Psoas muscle (tissue), 8 donors: ENCODE results near the gene UQCR11. TPM values are rescaled to one million over a fixed set of nuclear protein-coding genes. Genes with fewer than 3 reads are reported as not detected.

Source experiments
- ATAC-seq, 4 donors: fragments of 200-7000 bp; cut with Tn5 transposase; one replicate each; pipeline ENCODE4 v1.9.1; 2020; ENCODE audit warnings: moderate library complexity in 3 of 4, mild to moderate bottlenecking in 2 of 4
- DNase-seq, 2 donors: peaks; one replicate each; pipeline ENCODE4 v3.0.0-alpha.2; 2020
- H3K27ac ChIP-seq: fragments of 200-600 bp; one replicate; pipeline ENCODE4 v1.8.0; 2022
- H3K27me3 ChIP-seq, 3 donors: fragments of 200-600 bp in 1 of 3; one replicate each; pipeline versions ENCODE4 v1.6.1 to v1.8.0; 2013 to 2022; ENCODE audit warnings: low read length in 2 of 3, mild to moderate bottlenecking in 2 of 3, moderate library complexity in 1 of 3; ENCODE audit not compliant: insufficient read depth in 3 of 3
- H3K36me3 ChIP-seq, 2 donors: fragments of 200-600 bp in 1 of 2; one replicate each; pipeline versions ENCODE4 v1.6.1 to v1.8.0; 2013 to 2022; ENCODE audit warnings: low read depth in 1 of 2, mild to moderate bottlenecking in 1 of 2, moderate library complexity in 1 of 2; ENCODE audit not compliant: insufficient read depth in 1 of 2
- H3K4me1 ChIP-seq: fragments of 200-600 bp; one replicate; pipeline ENCODE4 v1.8.0; 2022
- H3K4me3 ChIP-seq: fragments of 200-600 bp; one replicate; pipeline ENCODE4 v1.8.0; 2022; ENCODE audit warnings: mild to moderate bottlenecking
- H3K9me3 ChIP-seq: fragments of 200-600 bp; one replicate; pipeline ENCODE4 v1.8.0; 2022
- WGBS, 3 donors: extraction: QIAGEN DNeasy Blood & Tissue Kit; methylation state at CpG; one replicate each; pipeline versions ENCODE4 v1.1.6 to v1.1.7; 2013; 5-methylcytosine and 5-hydroxymethylcytosine counted together
- intact Hi-C, 2 donors: fragments of 100-400 bp; cut with DNase I; formaldehyde crosslinking; loops; one replicate each; pipeline versions ENCODE4 v1.11.0 to v1.14.2; 2022
- polyA plus RNA-seq, 3 donors: library from polyadenylated mRNA; stranded (reverse); fragments of 200-250 nt; gene quantifications; one replicate each; pipeline ENCODE4 v1.2.3, GENCODE V29; 2013
- total RNA-seq, 4 donors: library from RNA; stranded (reverse); fragmentation: NEBNext Ultra II Directional in 2 of 4; extraction: Animal tissue kit (Norgen Biotek cat#: 25700) in 2 of 4; gene quantifications; one replicate each; pipeline versions ENCODE4 v1.2.1 to v1.2.4, GENCODE V29; 2021 to 2023
- TF ChIP-seq, protein P1 (sequence below): fragments of 200-600 bp; IDR thresholded peaks from one replicate; pipeline ENCODE4 v1.8.0; 2022; ENCODE audit warnings: antibody characterized with exemption
- donor health status: healthy with polysubstance abuse.
- donor health status: DM: no; HTN: no; CAD: no; lungs with moderate emphysema.
- donor health status: Bipolar disorder and iron deficiency.
- donor health status: healthy.
- donor health status: DM: yes; HTN: yes; CAD: no.
- donor health status: DM: no; HTN: no; CAD: no.
- donor health status: DM: no; HTN: no; CAD: no.
- donor health status: DM: yes; HTN: yes; CAD: no.

UQCR11 gene
- total and polyA plus RNA-seq, 7 donors, result 320 to 534 (median 408) TPM

- H3K9me3 ChIP-seq, result no peaks in the 10 kb centered on the region
- no peak for DNase-seq
- intact Hi-C loops, result no loop called here
- ATAC-seq, result no peak
- no peak overlapping the region for H3K27ac ChIP-seq
- WGBS, 3 donors, result 73 to 86% (median 76%) methylated on average over 4 of the region's 4 CpGs
- no peaks in the 10 kb centered on the region for H3K27me3 ChIP-seq
- no peak overlapping the region for H3K4me3 ChIP-seq
- TF ChIP-seq, protein P1, sequence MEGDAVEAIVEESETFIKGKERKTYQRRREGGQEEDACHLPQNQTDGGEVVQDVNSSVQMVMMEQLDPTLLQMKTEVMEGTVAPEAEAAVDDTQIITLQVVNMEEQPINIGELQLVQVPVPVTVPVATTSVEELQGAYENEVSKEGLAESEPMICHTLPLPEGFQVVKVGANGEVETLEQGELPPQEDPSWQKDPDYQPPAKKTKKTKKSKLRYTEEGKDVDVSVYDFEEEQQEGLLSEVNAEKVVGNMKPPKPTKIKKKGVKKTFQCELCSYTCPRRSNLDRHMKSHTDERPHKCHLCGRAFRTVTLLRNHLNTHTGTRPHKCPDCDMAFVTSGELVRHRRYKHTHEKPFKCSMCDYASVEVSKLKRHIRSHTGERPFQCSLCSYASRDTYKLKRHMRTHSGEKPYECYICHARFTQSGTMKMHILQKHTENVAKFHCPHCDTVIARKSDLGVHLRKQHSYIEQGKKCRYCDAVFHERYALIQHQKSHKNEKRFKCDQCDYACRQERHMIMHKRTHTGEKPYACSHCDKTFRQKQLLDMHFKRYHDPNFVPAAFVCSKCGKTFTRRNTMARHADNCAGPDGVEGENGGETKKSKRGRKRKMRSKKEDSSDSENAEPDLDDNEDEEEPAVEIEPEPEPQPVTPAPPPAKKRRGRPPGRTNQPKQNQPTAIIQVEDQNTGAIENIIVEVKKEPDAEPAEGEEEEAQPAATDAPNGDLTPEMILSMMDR, result no peak
- H3K36me3 ChIP-seq, result peaks cover 0 to 61% of the 10 kb centered on the region in 2 donors
- H3K4me1 ChIP-seq, result no peaks in the 10 kb centered on the region
Observed at GRCh38 chr19:1616875-1617274, 11.6 kb upstream of the UQCR11 start.

GRCh38 chr19:1616396-1616795 lies 11.1 kb upstream of the UQCR11 start:
- H3K4me3 ChIP-seq, result no peak overlapping the region
- 78 to 90% (median 81%) methylated on average over 8 of the region's 8 CpGs for WGBS, 3 donors
- H3K9me3 ChIP-seq, result no peaks in the 10 kb centered on the region
- intact Hi-C loops, result no loop called here
- H3K27ac ChIP-seq, result no peak overlapping the region
- peaks cover 2 to 60% of the 10 kb centered on the region in 2 donors for H3K36me3 ChIP-seq
- no peak for DNase-seq
- no peaks in the 10 kb centered on the region for H3K27me3 ChIP-seq
- ATAC-seq, result no peak
- TF ChIP-seq, protein P1, result no peak
- no peaks in the 10 kb centered on the region for H3K4me1 ChIP-seq

DNA sequence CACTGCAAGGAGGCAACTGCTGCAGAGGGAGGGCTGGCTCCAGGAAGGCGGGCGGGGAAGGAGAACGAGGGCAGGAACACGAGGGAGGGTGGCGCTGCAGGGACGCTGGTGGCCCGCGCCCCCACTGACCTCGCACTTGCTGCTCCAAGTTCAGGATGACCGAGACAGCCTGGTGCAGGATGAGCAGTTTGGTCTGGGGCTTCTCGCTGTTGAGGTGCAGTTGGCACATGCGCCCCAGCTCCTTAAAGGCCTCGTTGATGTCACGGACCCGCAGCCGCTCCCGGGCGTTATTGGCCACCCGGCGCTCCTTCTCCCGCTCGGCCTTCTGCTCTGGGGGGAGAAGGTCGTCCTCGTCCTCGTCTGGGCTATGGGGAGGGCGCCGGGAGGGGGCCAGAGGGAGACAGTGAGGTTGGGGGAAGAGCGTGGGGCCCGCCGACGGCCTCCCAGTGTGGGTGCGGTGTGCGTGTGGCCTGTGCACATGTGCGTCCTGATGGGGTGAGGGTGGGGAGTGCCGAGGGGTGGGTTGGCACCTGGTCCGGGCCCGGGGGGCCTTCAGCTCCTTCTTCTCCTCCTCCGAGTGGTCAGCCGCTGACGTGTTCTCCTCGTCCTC lies 10.0 kb upstream of the UQCR11 start:
- no peak overlapping the region for H3K27ac ChIP-seq
- no peak overlapping the region for H3K4me3 ChIP-seq
- DNase-seq (no peak), ATAC-seq (no peak)
- intact Hi-C loops, result no loop called here
- peaks cover 2 to 69% of the 10 kb centered on the region in 2 donors for H3K36me3 ChIP-seq
- 89 to 93% (median 90%) methylated on average over 32 to 41 of the region's 41 CpGs for WGBS, 3 donors
- no peaks in the 10 kb centered on the region for H3K4me1 ChIP-seq
- no peaks in the 10 kb centered on the region for H3K27me3 ChIP-seq
- TF ChIP-seq, protein P1, result no peak
- H3K9me3 ChIP-seq, result no peaks in the 10 kb centered on the region

DNA sequence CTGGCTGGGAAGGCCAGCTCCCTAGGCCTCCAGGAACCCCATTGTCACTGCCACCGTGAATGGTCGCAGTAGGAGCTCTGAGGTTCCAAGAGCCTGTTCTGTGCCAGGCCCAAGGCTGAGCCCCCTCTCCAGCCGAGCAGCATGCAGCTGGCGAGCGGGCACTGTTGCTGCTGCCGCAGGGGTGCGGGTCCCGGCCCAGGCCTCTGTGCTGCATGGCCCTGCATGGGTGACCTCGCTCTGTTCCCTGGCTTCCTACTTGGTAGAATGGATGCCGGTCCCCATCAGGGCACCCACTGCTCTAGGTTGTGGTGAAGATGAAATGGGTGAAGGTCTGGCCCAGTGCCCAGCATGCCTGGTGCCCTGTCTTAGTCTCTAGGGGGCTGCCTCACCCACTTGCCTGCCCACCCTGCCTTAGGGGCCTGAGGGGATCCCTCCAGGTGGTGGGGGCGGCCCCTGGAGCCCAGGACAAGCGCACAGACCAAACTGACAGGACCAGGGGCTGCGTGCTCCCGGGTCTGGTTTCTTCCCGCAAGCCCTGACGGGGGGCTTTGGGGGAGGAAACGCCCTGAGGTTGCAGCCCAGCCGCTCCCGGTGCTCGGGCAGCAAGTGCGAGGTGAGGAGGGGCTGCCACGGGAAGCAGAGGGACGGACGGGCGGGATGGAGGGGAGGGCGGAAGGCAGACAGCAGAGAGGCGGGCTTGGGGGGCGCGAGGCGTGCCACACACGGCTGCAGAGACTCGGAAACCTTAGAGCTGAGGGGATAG lies 8.7 kb upstream of the UQCR11 start:
- no peaks in the 10 kb centered on the region for H3K27me3 ChIP-seq
- no peaks in the 10 kb centered on the region for H3K4me1 ChIP-seq
- H3K4me3 ChIP-seq, result no peak overlapping the region
- DNase-seq (no peak), ATAC-seq (no peak)
- intact Hi-C loops, result loop anchor here in 1 of 2 donors (5.0 kb wide), 1 partner anchor 33 kb away; no protein-coding TSS in a partner anchor
- WGBS, 3 donors, result 90 to 93% (median 92%) methylated on average over 28 to 32 of the region's 32 CpGs
- H3K27ac ChIP-seq, result no peak overlapping the region
- no peaks in the 10 kb centered on the region for H3K9me3 ChIP-seq
- peaks cover 2 to 65% of the 10 kb centered on the region in 2 donors for H3K36me3 ChIP-seq
- TF ChIP-seq, protein P1, result no peak
